Tibial nerve (tissue), 4 donors: ENCODE results near the gene GNAL. TPM values are rescaled to one million over a fixed set of nuclear protein-coding genes. Genes with fewer than 3 reads are reported as not detected.
"Not testable (repeated sequence)": the region's sequence is repeated elsewhere in the genome, so short reads cannot be mapped to it uniquely, and the experiment has no call there.

Experiments
- DNase-seq, 2 donors: peaks; one replicate each; pipeline ENCODE4 v3.0.0-alpha.2; 2019; ENCODE audit warnings: low spot score in 2 of 2
- H3K27ac ChIP-seq, 4 donors: fragments of 200-600 bp; sonication (generic) in 3 of 4; one replicate each; pipeline ENCODE4 v1.5.1; 2017 to 2019; ENCODE audit warnings: mild to moderate bottlenecking in 1 of 4
- H3K27me3 ChIP-seq, 2 donors: fragments of 200-600 bp; sonication (generic) in 1 of 2; one replicate each; pipeline versions ENCODE4 v1.5.1 to v1.6.0; 2017 to 2019
- H3K36me3 ChIP-seq, 3 donors: fragments of 200-600 bp; sonication (generic); one replicate each; pipeline ENCODE4 v1.5.1; 2018 to 2019
- H3K4me1 ChIP-seq, 4 donors: fragments of 200-600 bp; sonication (generic) in 3 of 4; one replicate each; pipeline ENCODE4 v1.5.1; 2017 to 2019
- H3K4me3 ChIP-seq, 4 donors: fragments of 200-600 bp; sonication (generic) in 3 of 4; one replicate each; pipeline ENCODE4 v1.5.1; 2017 to 2019; ENCODE audit warnings: mild to moderate bottlenecking in 1 of 4, moderate library complexity in 1 of 4
- H3K9me3 ChIP-seq, 4 donors: fragments of 200-600 bp; sonication (generic) in 3 of 4; one replicate each; pipeline ENCODE4 v1.5.1; 2017 to 2019
- CTCF ChIP-seq, 5 experiments: fragments of 200-600 bp in 3 of 5; fragments of 450-650 bp in 2 of 5; sonication (generic) in 3 of 5; IDR thresholded peaks; one replicate each; pipeline ENCODE4 v1.5.1; 2016 to 2019; ENCODE audit warnings: antibody characterized with exemption in 5 of 5, mild to moderate bottlenecking in 3 of 5, moderate library complexity in 2 of 5
- EP300 ChIP-seq, 2 donors: sonication (generic); formaldehyde crosslinking; IDR thresholded peaks; one replicate each; pipeline ENCODE4 v1.6.1; 2017; ENCODE audit warnings: antibody characterized with exemption in 2 of 2, mild to moderate bottlenecking in 1 of 2
- POLR2A ChIP-seq, 2 donors: fragments of 450-650 bp; IDR thresholded peaks; one replicate each; pipeline ENCODE4 v1.6.1; 2017; ENCODE audit warnings: antibody characterized with exemption in 2 of 2, mild to moderate bottlenecking in 2 of 2, moderate library complexity in 2 of 2
- WGBS, 2 donors: methylation state at CpG; one replicate each; pipeline ENCODE4 v1.1.5; 2018; 5-methylcytosine and 5-hydroxymethylcytosine counted together
- total RNA-seq, 4 donors: library from RNA; depleted of rRNA; stranded (reverse); fragments of >200 nt; gene quantifications; one replicate each; pipeline ENCODE4 v1.1.0, GENCODE V29; 2016

The GNAL gene
- 10 to 100 TPM; 11.3 to 17.3 (median 14.4) TPM for total RNA-seq

- WGBS, 2 donors: 1% methylated on average over 29 to 50 of the region's 77 CpGs
- H3K27me3 ChIP-seq: no peaks in the 10 kb centered on the region
- peak; percentile 56 to 69 for DNase-seq
- H3K4me1 ChIP-seq: peaks cover 0 to 9% (median 0%) of the 10 kb centered on the region in 4 donors
- peaks cover 0 to 1% (median 0%) of the 10 kb centered on the region in 4 donors for H3K9me3 ChIP-seq
- TF ChIP-seq CTCF (IDR thresholded peaks at IDR 0.05) (no peak), EP300 (IDR thresholded peaks at IDR 0.05) (peak in 1 of 2 donors; percentile 66), POLR2A (IDR thresholded peaks at IDR 0.05) (no peak)
- H3K27ac ChIP-seq: peak within 1 kb of the TSS; percentile 41 to 86 (median 80)
- H3K4me3 ChIP-seq: peak within 1 kb of the TSS; percentile 54 to 79 (median 68)
- no peaks in the 10 kb centered on the region for H3K36me3 ChIP-seq
These were observed at the start of gene GNAL for GRCh38 chr18:11688972-11689668. Gene GNAL (plus strand): TSS chr18:11689264. CDS start chr18:11689564, 300 bp downstream.

GRCh38 chr18:11647310-11647709, 41.8 kb upstream of the GNAL start:
- H3K4me3 ChIP-seq, H3K4me1 ChIP-seq, H3K36me3 ChIP-seq, H3K27ac ChIP-seq, H3K27me3 ChIP-seq, DNase-seq: not testable (repeated sequence)
- peaks cover 0 to 25% (median 0%) of the 10 kb centered on the region in 4 donors for H3K9me3 ChIP-seq
- WGBS, 2 donors: 89 to 94% methylated on average over 7 to 22 of the region's 23 CpGs

DNA sequence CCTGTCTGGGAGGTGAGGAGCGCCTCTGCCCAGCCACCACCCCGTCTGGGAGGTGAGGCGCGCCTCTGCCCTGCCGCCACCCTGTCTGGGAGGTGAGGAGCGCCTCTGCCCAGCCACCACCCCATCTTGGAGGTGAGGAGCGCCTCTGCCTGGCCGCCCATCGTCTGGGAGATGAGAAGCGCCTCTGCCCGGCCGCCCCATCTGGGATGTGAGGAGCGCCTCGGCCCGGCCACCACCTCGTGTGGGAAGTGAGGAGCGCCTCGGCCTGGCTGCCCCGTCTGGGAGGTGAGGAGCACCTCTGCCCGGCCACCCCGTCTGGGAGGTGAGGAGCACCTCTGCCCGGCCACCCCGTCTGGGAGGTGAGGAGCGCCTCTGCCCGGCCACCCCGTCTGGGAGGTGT, 41.3 kb upstream of the GNAL start:
- not testable (repeated sequence) for H3K4me3 ChIP-seq, H3K27me3 ChIP-seq, DNase-seq, H3K4me1 ChIP-seq, H3K27ac ChIP-seq, H3K36me3 ChIP-seq
- peaks cover 0 to 25% (median 0%) of the 10 kb centered on the region in 4 donors for H3K9me3 ChIP-seq
- WGBS, 2 donors: 76 to 94% methylated on average over 3 to 26 of the region's 26 CpGs

GRCh38 chr18:11649839-11650238, 39.2 kb upstream of the GNAL start:
- WGBS, 2 donors: 79 to 87% methylated on average over 4 of the region's 4 CpGs
- Histone ChIP-seq H3K4me3 (no peak overlapping the region), H3K27ac (no peak overlapping the region), H3K36me3 (no peaks in the 10 kb centered on the region), H3K9me3 (peaks cover 0 to 25% (median 0%) of the 10 kb centered on the region in 4 donors), H3K27me3 (no peaks in the 10 kb centered on the region), H3K4me1 (peaks cover 0 to under 1% (median 0%) of the 10 kb centered on the region in 4 donors)
- DNase-seq: no peak
- no peak for TF ChIP-seq POLR2A (IDR thresholded peaks at IDR 0.05)
- no peak for TF ChIP-seq EP300 (IDR thresholded peaks at IDR 0.05)
- no peak for TF ChIP-seq CTCF (IDR thresholded peaks at IDR 0.05)

GRCh38 chr18:11651899-11652298, 37.2 kb upstream of the GNAL start:
- H3K36me3 ChIP-seq: no peaks in the 10 kb centered on the region
- no peak overlapping the region for H3K4me3 ChIP-seq
- TF ChIP-seq EP300 (IDR thresholded peaks at IDR 0.05) (no peak), CTCF (IDR thresholded peaks at IDR 0.05) (no peak), POLR2A (IDR thresholded peaks at IDR 0.05) (no peak)
- peaks cover 0 to 25% (median 0%) of the 10 kb centered on the region in 4 donors for H3K9me3 ChIP-seq
- DNase-seq: no peak
- H3K4me1 ChIP-seq: peaks cover 0 to 9% (median 0%) of the 10 kb centered on the region in 4 donors
- no peak overlapping the region for H3K27ac ChIP-seq
- no peaks in the 10 kb centered on the region for H3K27me3 ChIP-seq
- WGBS, 2 donors: 70 to 75% methylated on average over 3 of the region's 3 CpGs

DNA sequence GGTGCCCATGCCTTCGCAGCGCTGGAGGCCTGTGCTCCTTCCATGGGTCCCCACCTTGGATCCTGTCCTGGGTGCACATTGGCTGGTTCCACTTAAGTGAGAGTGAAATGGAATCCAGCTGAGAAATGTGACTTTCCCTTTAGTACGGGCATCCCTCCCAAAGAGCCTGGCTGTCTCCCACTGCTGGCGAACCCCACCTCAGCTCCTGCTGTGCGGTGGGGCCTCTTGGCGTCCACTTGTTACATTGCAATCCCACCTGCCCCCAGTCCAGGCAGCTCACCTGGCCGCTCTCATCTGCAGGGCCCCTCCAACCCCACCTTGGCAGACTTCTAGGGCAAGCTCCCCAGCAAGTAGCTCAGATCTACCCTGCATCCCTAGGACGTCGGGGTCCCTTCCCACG, 35.5 kb upstream of the GNAL start:
- H3K4me3 ChIP-seq: no peak overlapping the region
- H3K9me3 ChIP-seq: peaks cover 0 to 15% (median 0%) of the 10 kb centered on the region in 4 donors
- H3K27ac ChIP-seq: no peak overlapping the region
- H3K4me1 ChIP-seq: peaks cover 0 to 9% (median 0%) of the 10 kb centered on the region in 4 donors
- no peak for DNase-seq
- no peaks in the 10 kb centered on the region for H3K27me3 ChIP-seq
- no peaks in the 10 kb centered on the region for H3K36me3 ChIP-seq
- TF ChIP-seq POLR2A (IDR thresholded peaks at IDR 0.05) (no peak), CTCF (IDR thresholded peaks at IDR 0.05) (no peak), EP300 (IDR thresholded peaks at IDR 0.05) (no peak)
- 82 to 83% methylated on average over 10 of the region's 10 CpGs for WGBS, 2 donors
